Measurements from ENCODE around the gene LMNTD2. TPM values are rescaled to one million over a fixed set of nuclear protein-coding genes. Genes with fewer than 3 reads are reported as not detected.
A peak's percentile ranks its signal among the peaks of the same experiment; 100 is the strongest.

LMNTD2 gene
- total and polyA plus RNA-seq, 2 of the 13 experiments (the other 11 are each of a cell fraction or from before 2014, with no cell fraction given), result 1.1 to 3.1 TPM

- peak in 1 of 2 experiments; percentile 43; a peak in 1 of 4 replicates for TF ChIP-seq HMGXB4 (CRISPR knock-in tag; IDR thresholded peaks at IDR 0.05; ENCODE audit: borderline replicate concordance in 1 of 2, low read depth in 1 of 2)
- peak; percentile 65; the same call in 1 of the 2 replicates for TF ChIP-seq HNRNPL (IDR thresholded peaks at IDR 0.05; ENCODE audit: low read depth, low read length)
- TF ChIP-seq, protein P1, sequence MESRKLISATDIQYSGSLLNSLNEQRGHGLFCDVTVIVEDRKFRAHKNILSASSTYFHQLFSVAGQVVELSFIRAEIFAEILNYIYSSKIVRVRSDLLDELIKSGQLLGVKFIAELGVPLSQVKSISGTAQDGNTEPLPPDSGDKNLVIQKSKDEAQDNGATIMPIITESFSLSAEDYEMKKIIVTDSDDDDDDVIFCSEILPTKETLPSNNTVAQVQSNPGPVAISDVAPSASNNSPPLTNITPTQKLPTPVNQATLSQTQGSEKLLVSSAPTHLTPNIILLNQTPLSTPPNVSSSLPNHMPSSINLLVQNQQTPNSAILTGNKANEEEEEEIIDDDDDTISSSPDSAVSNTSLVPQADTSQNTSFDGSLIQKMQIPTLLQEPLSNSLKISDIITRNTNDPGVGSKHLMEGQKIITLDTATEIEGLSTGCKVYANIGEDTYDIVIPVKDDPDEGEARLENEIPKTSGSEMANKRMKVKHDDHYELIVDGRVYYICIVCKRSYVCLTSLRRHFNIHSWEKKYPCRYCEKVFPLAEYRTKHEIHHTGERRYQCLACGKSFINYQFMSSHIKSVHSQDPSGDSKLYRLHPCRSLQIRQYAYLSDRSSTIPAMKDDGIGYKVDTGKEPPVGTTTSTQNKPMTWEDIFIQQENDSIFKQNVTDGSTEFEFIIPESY (CRISPR knock-in tag; IDR thresholded peaks at IDR 0.05), result peak; percentile 11; the same call in 1 of the 2 replicates
- TF ChIP-seq, protein P2, sequence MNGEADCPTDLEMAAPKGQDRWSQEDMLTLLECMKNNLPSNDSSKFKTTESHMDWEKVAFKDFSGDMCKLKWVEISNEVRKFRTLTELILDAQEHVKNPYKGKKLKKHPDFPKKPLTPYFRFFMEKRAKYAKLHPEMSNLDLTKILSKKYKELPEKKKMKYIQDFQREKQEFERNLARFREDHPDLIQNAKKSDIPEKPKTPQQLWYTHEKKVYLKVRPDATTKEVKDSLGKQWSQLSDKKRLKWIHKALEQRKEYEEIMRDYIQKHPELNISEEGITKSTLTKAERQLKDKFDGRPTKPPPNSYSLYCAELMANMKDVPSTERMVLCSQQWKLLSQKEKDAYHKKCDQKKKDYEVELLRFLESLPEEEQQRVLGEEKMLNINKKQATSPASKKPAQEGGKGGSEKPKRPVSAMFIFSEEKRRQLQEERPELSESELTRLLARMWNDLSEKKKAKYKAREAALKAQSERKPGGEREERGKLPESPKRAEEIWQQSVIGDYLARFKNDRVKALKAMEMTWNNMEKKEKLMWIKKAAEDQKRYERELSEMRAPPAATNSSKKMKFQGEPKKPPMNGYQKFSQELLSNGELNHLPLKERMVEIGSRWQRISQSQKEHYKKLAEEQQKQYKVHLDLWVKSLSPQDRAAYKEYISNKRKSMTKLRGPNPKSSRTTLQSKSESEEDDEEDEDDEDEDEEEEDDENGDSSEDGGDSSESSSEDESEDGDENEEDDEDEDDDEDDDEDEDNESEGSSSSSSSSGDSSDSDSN (CRISPR knock-in tag; IDR thresholded peaks at IDR 0.05), result peak; percentile 39; the same call in 1 of the 2 replicates
- 0 out of 2 replicates have a peak, but pooled peaks have one; percentile 43 for TF ChIP-seq KDM5B (CRISPR knock-in tag; IDR thresholded peaks at IDR 0.05; ENCODE audit: borderline replicate concordance)
- TF ChIP-seq TCF12 (IDR thresholded peaks at IDR 0.05), result no peak
- 0 out of 2 replicates have a peak, but pooled peaks have one; percentile 31 for TF ChIP-seq TCF12 (CRISPR knock-in tag; IDR thresholded peaks at IDR 0.05)
- TF ChIP-seq MXD3 (CRISPR knock-in tag; IDR thresholded peaks at IDR 0.05), result no peak
- TF ChIP-seq ZNF687 (CRISPR knock-in tag; IDR thresholded peaks at IDR 0.05), result peak; percentile 61
- TF ChIP-seq, protein P3, sequence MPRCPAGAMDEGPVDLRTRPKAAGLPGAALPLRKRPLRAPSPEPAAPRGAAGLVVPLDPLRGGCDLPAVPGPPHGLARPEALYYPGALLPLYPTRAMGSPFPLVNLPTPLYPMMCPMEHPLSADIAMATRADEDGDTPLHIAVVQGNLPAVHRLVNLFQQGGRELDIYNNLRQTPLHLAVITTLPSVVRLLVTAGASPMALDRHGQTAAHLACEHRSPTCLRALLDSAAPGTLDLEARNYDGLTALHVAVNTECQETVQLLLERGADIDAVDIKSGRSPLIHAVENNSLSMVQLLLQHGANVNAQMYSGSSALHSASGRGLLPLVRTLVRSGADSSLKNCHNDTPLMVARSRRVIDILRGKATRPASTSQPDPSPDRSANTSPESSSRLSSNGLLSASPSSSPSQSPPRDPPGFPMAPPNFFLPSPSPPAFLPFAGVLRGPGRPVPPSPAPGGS (CRISPR knock-in tag; IDR thresholded peaks at IDR 0.05), result 0 out of 2 replicates have a peak, but pooled peaks have one; percentile 11
- peak; percentile 62 for TF ChIP-seq RBFOX2 (IDR thresholded peaks at IDR 0.05; ENCODE audit: low read depth, low read length)
- TF ChIP-seq ZFP62 (CRISPR knock-in tag; IDR thresholded peaks at IDR 0.05), result no peak
- no peak for TF ChIP-seq TAF15 (IDR thresholded peaks at IDR 0.05; ENCODE audit: low read depth, low read length, poor library complexity, severe bottlenecking)
- TF ChIP-seq ZBTB3 (CRISPR knock-in tag; IDR thresholded peaks at IDR 0.05; ENCODE audit: borderline replicate concordance, low read depth), result no peak
Measured at GRCh38 chr11:534396-535209, 25.9 kb downstream of the LMNTD2 start (continued).

All from HepG2 (cell line).